ENCODE measurements around the gene ZCCHC17.

DNA sequence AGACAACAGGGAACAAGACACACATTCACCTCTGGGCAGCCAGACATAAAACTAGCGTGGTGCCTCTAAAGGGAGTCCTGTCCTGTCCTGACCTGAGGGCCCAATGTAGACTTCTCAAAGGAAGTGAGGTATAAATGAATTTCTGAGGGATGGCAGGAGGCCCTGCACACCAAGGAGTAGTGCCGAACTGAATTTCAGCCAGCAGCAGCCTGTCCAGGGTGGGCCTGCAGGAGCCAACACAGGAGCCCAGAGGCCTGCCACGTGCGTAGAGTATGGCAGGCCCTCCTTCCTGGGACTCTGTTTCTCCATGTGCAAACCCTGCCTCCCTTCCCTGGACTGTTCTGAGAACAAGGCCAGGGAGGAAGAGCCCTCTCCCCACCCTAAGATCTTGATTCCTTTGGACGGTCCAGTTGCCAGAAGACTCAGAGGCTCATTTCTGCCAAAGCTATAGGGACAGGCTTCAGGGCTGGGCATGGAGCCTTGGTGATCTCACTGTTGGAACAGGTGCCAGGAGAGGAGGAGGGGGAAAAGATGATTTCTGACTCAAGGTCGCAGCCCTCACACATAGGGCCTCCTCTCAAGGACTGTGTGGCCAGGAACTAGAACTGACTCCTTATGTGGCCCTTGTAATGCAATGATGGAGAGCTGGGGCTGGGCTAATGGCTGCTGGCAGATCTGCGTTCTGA is 77.8 kb downstream of the ZCCHC17 start:
- TF ChIP-seq POLR2A (IDR thresholded peaks at IDR 0.05) = no peak
- TF ChIP-seq, protein P1, sequence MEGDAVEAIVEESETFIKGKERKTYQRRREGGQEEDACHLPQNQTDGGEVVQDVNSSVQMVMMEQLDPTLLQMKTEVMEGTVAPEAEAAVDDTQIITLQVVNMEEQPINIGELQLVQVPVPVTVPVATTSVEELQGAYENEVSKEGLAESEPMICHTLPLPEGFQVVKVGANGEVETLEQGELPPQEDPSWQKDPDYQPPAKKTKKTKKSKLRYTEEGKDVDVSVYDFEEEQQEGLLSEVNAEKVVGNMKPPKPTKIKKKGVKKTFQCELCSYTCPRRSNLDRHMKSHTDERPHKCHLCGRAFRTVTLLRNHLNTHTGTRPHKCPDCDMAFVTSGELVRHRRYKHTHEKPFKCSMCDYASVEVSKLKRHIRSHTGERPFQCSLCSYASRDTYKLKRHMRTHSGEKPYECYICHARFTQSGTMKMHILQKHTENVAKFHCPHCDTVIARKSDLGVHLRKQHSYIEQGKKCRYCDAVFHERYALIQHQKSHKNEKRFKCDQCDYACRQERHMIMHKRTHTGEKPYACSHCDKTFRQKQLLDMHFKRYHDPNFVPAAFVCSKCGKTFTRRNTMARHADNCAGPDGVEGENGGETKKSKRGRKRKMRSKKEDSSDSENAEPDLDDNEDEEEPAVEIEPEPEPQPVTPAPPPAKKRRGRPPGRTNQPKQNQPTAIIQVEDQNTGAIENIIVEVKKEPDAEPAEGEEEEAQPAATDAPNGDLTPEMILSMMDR (IDR thresholded peaks at IDR 0.05) = no peak

Data from vagina (tissue), 2 donors.